Stimulated activated CD4-positive, alpha-beta T cell treated with anti-CD3 and anti-CD28 coated beads, Interleukin-4, amount 100 ng/mL, for 4 hours (primary cell): ENCODE results near the gene CDY1.
"Not testable (repeated sequence)": the region's sequence is repeated elsewhere in the genome, so short reads cannot be mapped to it uniquely, and the experiment has no call there.

Experiments used
- DNase-seq, 2 experiments: peaks; one replicate each; pipeline ENCODE4 v3.0.0-alpha.2; 2020

The CDY1 gene

GRCh38 chrY:25621817-25622216 is at the start of gene CDY1:
TSS of gene CDY1 (plus strand) at chrY:25622117. CDS start at chrY:25622443, 326 bp downstream.
- not testable (repeated sequence) for DNase-seq

- DNase-seq = not testable (repeated sequence)
These were observed 28.6 kb upstream of the CDY1 start for GRCh38 chrY:25593336-25593735.

GRCh38 chrY:25620209-25620608 is 1.7 kb upstream of the CDY1 start:
- DNase-seq = not testable (repeated sequence)

- DNase-seq = not testable (repeated sequence)
These were observed 4.6 kb downstream of the CDY1 start for GRCh38 chrY:25626524-25626923.

GRCh38 chrY:25630383-25631112 is 8.6 kb downstream of the CDY1 start:
- not testable (repeated sequence) for DNase-seq

- DNase-seq = not testable (repeated sequence)
These were observed 17.9 kb downstream of the CDY1 start for GRCh38 chrY:25639852-25640251.

- not testable (repeated sequence) for DNase-seq
These were observed 21.4 kb downstream of the CDY1 start for GRCh38 chrY:25643024-25643915.
